Stimulated activated CD8-positive, alpha-beta memory T cell treated with anti-CD3 and anti-CD28 coated beads, Interleukin-12 subunit alpha, Interleukin-12 subunit beta, amount 100 ng/mL, for 24 hours (primary cell): ENCODE results near the gene KBTBD4.
"Not testable (repeated sequence)": the region's sequence is repeated elsewhere in the genome, so short reads cannot be mapped to it uniquely, and the experiment has no call there.

Experiments
- DNase-seq: peaks from one replicate; pipeline ENCODE4 v3.0.0-alpha.2; 2020; ENCODE audit errors: extremely low read depth

KBTBD4 gene

DNA sequence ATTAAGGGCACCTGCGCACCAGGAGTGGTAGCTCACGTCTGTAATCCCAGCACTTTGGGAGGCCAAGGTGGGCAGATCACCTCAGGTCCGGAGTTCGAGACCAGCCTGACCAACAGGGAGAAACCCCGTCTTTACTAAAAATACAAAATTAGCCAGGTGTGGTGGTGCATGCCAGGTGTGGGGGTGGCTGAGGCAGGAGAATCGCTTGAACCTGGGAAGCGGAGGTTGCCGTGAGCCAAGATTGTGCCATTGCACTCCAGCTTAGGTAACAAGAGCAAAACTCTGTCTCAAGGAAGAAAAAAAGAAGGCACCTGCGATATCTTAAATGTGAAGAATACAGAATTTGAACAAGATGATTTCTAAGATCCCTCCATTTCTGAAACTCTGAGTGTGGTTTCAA, 52.7 kb downstream of the KBTBD4 start:
- not testable (repeated sequence) for DNase-seq

DNA sequence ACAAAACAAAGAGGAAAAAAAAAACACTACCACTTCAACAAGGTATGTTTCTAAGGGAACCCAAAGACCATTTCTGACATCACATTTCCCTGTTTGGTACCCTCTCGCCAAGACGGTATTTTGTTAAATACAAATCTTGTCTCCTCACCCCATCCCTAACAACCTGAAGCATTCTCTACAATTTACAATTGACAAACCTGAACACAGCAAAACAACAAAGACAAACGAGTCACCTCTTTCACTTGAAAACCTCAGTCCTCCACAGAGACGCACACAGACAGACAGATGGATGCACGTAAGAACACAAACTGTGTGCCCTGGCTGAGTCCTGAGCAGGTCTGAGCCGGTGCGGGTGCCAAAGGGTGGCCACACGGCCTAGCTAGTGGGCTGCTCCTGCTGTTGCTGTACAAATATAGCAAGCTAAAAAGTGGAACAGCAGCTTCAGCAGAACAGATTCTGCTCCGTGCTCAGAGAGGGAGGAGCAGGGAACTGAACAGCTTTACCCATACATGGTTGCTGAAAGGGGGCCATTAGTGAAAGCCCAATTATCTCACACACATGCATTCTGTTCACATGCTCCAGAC, 54.4 kb downstream of the KBTBD4 start:
- no peak for DNase-seq

DNA sequence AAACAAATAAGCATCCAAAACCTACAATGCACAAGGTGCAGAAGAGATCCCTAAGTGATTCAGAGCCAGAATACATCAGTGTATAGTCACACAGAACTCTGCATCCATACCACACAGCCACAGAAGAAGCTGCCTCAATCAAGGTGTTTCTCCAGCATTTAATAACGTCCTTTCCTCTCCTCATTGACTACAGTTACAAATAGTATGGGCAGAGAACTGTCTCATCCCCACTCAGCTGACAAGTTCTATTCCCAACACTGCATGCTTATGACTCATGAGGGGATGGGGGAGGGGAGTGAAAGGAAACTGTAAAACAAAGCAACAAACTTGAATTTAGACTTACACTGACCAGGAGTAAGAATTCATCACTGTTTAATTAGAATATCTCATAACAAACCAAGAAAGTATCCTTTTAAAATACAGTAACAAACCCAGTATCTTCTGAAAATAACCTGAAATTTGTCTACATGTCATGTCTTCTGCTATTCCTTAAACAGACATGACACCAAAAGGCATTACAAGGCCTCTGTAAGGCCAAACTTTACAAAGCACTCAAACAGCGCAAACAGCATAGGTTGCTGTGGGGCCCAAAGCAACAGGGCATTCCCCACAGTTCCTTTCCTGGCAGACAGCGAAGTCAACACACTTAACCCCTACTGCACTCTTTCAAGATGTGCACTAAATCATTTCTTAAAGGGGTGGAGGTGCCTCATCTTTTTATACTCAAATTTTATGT, 55.1 kb downstream of the KBTBD4 start:
- DNase-seq = no peak
